Measurements from ENCODE around the gene DUSP16.
A peak's percentile ranks its signal among the peaks of the same experiment; 100 is the strongest.
"Not testable (repeated sequence)": the region's sequence is repeated elsewhere in the genome, so short reads cannot be mapped to it uniquely, and the experiment has no call there.

DUSP16 gene, protein sequence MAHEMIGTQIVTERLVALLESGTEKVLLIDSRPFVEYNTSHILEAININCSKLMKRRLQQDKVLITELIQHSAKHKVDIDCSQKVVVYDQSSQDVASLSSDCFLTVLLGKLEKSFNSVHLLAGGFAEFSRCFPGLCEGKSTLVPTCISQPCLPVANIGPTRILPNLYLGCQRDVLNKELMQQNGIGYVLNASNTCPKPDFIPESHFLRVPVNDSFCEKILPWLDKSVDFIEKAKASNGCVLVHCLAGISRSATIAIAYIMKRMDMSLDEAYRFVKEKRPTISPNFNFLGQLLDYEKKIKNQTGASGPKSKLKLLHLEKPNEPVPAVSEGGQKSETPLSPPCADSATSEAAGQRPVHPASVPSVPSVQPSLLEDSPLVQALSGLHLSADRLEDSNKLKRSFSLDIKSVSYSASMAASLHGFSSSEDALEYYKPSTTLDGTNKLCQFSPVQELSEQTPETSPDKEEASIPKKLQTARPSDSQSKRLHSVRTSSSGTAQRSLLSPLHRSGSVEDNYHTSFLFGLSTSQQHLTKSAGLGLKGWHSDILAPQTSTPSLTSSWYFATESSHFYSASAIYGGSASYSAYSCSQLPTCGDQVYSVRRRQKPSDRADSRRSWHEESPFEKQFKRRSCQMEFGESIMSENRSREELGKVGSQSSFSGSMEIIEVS

DNA sequence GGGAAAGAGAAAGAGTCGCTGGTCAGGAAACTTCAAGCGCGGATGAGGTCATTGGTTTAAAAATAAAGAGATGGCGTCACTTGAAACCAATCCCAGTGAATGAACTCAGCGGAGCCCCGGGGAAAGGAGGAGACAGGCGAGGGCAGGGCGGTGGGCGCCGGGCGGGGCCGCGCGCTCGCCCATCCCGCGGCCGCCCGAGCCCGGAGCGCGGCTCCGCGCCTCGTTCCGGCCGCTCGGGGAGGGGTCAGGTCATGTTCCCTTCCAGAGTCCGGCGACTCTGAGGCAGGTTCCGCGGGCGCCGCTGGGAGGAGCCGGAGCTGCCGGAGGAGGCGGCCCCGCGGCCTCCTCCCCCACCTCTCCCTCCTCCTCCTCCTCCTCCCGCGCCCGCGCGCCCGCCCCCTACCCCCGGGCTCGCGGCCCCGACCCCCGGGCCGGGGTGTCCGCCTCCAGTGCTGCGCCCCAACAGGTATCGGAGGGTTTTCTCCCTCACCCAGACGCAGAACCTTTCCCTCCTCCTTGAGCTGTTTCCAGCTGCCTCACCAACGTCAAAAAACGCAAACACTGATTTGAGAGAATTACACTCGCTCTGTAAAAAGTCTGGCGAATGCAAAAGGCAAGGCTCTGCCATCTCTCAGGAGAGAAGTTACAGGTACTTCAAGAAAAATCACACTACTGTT lies at the start of gene DUSP16:
TSS of gene DUSP16 (minus strand) at position 279 of the 677 bp plus-strand sequence. CDS start 41,765 bp downstream, outside the sequence.
- peak; percentile 84 for DNase-seq

DNA sequence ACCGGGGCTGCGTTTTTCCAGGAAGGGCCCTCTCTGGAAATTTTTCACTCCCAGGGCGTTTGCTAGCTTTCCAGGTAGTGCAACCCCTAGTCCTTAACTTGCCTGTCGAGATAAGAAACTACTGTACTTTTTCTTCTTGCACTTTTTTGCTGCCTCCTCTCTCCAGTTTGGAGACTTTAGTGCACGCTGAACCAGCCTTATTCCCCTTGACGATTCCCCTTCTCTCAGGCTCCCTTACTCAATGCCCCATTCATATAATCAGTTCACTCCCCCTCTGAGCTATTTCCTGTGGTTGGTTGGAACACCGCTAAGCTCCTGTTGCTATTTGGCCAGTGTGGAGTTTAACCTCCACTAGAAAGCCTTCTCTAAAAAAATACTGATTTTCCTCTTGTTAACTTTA lies 49.7 kb upstream of the DUSP16 start:
- DNase-seq: no peak

DNA sequence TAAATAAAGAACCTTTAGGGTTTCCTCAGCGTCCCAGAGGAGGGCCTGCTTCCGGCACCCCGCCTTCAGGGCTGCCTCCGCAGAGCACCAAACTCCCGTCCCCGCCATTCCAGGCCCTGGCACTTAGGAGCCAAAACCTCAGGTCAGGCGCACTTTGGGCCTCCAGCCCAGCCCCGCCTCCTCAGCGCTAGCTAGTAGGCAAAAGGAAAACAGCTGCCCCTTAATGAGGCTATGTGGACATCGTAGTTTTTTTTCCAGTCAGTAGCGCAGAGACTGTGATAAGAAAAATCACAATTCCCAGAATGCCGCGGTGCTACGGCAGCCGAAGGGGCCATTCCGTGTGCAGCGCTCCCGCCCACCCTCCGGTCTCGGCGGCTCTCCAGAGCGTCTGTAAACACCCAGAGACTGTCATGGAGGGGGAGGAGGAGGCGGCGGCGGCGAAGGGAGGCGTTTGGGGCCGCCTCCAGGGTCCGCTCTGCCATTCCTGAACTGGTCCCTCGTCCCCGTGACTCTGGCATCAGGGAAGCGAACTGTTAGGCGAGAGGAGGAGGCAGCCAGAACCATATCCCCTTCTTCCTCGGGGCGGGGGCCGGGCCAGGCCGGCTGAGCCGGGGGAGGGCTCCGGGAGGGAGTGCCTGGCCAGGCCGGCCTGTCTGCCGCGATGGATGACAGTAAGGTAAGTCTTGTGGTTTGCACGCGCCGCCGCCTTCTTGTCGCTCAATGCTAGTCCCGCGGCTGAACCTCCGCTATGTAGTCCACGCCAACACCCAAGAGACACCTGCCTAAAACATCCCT lies 49.0 kb upstream of the DUSP16 start, which contains the start of gene CREBL2:
TSS of gene CREBL2 (plus strand) at position 365 of the 795 bp plus-strand sequence. CDS start at position 662, 297 bp downstream.
- peak; percentile 94 for DNase-seq

DNA sequence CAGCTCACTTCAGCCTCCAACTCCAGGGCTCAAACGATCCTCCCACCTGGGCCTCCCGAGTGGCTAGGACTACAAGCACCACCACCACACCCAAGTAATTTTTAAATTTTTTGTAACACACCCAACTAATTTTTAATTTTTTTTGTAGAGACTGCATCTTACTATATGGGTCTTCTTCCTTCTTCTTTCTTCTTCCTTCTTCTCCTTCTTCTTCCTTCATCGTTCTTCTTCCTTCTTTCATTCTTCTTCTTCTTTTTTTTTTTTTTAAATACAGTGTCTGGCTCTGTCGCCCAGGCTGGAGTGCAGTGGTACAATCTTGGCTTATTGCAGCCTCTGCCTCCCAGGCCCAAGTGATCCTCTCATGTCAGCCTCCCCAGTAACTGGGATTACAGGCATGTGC lies 48.0 kb upstream of the DUSP16 start:
- DNase-seq: no peak

DNA sequence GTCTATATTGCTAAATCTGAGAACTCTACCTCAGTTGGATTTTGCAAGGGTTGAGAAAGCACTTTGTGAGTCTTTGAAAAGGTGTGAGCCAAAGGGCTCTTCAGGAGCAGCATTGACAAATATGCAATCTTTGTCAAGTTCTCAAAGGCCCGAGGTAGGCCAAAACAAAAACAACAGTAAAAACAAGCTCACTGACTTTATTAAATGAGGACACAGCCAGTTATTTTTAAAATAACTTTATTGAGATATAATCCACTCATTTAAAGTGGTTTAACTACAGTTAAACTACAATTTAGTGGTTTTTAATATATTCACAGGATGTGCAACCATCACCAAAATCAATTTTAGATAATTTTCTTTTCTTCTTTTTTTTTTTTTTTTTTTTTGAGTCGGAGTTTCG lies 47.0 kb upstream of the DUSP16 start:
- no peak for DNase-seq

DNA sequence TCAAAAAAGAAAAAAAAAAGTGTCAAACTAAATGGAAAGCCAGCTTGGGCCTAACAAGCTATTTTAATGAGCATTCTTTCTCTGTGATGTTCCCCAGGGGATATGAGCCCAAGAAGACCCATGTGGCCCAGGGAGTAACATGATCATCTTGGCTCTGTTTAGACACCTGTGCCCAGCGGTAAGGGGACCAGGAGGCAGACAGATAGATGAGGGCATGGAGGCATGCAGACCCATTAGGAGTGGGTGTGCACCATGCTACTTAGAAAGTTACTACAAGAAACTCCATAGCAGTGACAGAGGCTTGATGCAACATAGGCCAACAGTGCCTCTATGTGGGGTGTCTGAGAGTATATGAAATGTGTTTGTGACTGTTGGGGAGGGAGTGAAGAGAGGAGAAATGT lies 45.9 kb upstream of the DUSP16 start:
- DNase-seq: peak; percentile 34

DNA sequence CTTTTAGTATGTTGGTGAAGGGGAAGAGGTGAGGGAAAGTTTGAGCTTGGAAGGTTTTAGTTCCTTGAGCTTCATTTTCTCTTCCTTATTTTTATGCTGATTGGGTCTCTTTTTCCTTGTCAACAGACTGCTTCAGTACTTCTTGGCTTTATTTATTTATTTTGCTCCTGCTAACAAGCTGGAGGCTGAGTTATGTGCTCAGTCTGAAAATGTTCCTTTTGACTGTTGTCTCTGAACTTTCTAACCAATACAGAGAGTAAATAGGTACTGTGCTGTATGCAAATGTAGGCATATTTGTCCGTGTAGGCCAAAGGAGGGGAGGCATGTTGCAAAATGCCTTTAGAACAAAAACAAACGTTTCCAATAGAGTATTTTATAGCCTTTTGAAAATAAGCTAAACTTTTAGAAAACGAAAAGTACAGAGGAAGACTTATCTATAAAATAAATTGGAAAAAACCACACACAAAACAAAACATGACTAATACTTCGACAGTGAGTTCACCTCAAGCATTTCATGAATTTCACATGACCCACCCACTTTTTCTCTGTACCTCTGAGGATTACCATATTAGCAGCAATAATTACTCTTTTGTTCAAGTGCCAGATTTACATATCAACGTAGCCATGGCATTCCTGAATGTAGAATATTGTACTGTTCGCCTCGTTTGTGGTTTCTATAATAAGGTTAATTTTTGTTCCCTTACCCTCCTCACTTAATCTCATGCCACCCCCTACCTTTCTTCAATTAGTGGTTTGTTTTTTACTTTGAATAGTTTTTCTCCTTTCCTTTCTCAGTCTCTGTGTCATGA lies 44.3 kb upstream of the DUSP16 start:
- no peak for DNase-seq

DNA sequence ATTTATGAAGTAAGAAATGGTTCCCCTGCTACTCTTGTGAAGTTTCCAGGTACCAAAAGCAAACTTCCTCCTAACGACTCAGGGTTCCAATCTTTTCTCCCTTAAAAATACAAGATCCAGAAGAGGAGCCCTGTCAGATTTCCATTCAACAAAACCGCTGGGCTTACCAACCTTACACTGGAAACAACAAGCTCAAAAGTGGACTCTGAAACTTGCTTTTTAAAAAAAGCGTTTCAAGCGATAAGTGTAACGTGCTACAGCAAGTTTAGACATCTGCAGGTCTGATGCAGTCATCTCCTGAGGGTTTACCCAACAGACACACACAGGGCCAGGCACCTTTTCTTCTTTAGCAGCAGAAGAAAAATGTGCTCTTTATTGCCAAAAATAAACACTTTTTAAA lies 42.1 kb upstream of the DUSP16 start:
- DNase-seq: no peak

DNA sequence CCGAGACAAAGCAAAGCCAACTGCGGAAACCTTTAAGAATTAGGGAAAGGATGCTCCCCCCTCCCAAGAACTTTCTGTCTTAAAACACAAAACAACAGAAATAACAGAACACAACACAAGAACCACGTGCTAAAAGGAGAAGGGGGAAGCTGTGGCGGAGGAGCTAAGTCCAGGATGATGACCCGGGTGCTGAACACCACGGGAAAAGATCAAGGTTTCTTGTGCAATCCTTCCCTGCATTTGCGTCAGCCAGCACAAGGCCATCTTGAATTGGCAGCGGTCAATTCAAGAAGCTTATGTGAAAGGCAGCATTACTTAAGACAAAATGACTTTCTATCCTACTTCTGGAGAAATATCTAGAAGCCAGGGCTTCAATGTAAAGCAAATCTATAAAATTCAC lies 38.0 kb upstream of the DUSP16 start:
- DNase-seq: no peak

DNA sequence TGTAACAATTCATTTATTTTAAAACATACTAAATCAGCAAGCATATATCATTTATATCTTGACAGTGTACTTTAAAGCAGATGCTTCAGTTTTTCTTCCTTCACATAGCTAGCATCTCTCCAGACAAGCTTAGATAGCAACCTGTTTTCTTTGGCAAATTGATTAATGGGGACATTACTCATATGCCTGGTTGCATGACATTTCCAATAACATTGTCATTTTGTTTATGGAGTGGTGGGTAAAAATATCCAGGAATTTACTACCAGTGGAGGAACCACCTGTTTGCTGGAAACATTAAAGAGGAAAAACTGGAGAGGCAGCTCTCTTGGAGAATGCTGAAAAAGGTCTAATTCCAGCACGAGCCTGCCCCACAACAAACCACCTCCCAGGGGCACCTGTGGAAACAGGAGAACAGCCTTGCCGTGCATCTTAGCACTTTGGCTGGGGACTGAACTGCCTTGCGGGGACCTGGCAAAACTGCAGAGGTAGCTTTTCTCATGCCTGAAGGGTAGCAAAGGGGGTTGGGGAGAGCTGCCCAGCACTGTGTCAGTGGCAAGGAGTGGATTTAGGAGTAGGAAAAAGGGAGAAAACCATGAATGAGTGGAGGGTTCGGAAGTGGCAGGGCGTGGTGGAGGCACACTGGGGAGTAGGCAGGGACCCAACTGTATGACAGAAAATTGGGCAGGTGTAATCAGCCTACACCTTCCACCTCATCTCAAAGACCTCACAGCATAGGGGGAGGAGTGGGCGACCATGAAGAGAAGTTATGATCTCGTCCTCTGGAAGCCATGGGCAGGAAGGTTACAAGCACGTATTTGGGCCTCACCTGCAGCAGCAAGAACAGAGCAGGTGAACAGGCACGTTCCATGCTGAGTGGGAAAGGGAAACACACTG lies 37.3 kb upstream of the DUSP16 start:
- no peak for DNase-seq

DNA sequence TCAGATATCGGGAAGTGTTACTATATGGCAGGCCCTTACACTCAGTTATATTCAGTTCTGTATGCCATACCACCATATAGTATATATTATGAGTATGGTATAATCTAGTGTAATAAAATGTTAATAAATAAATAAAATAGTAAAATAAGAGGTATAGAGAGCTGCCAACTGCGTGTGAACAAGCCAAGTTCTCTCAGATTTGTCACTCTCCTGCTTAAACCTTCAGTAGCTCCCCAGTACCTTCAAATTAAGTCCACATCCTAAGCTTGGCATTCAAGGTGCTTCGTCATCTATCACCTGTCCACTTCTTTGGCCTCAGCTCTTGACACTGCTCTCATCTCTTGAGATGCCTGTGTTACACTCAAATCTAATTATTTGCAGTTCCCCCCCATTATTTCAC lies 36.2 kb upstream of the DUSP16 start:
- no peak for DNase-seq

DNA sequence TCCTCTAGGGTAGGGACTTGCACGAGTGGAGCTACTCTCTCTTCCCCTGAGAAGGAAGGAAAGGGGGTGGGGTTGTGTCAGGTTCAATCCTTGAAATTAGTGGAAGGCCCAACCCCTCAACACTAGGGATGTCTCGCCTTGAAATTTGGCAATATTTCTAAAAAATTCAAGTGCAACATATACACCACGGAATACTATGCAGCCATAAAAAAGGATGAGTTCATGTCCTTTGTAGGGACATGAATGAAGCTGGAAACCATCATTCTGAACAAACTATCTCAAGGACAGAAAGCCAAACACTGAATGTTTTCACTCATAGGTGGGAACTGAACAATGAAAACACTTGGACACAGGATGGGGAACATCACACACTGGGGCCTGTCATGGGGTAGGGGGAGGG lies 33.9 kb upstream of the DUSP16 start:
- not testable (repeated sequence) for DNase-seq

DNA sequence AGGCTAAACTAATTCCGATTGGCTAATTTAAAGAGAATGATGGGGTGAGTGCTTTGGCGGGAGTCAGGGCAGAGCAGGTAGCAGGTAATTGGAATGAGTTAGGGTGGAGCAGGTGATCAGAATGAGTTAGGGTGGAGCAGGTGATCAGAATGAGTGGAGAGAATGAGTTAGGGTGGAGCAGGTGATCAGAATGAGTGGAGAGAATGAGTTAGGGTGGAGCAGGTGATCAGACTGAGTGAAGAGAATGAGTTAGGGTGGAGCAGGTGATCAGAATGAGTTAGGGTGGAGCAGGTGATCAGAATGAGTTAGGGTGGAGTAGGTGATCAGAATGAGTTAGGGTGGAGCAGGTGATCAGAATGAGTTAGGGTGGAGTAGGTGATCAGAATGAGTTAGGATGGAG lies 33.3 kb upstream of the DUSP16 start:
- not testable (repeated sequence) for DNase-seq

DNA sequence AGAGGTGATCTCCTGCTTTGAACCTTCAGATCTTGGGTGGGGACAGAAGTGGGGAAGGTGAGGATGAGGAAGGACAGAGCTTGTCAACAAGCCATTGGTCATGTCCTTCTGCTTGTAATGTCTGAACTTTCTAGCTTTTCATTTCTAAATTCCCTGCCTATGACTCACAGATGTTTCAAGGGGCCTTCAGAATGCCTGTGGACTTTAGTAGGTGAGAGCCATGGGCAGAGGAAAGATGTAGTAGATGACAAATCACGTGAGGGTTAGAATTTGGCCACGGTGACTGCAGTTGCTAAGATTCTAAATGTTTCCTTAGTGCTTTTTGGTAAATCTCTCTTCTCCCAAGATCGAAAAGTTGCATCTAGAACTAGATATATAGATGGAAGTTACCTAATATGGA lies 30.3 kb upstream of the DUSP16 start:
- DNase-seq: no peak

DNA sequence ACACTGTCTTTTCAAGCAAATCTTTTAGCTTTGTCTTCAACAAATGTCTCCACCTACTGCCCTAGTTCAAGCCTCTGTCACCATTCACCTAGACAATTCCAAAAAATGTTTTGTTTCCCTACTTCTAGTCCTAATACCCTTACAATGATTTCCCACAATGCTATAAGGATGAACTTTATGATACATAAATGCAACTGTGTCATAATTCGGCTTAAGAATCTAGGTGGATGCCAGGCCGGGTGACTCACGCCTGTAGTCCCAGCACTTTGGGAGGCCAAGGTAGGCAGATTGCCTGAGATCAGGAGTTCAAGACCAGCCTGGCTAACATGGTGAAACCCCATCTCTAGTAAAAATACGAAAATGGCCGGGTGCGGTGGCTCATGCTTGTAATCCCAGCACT lies 28.3 kb upstream of the DUSP16 start:
- DNase-seq: no peak

DNA sequence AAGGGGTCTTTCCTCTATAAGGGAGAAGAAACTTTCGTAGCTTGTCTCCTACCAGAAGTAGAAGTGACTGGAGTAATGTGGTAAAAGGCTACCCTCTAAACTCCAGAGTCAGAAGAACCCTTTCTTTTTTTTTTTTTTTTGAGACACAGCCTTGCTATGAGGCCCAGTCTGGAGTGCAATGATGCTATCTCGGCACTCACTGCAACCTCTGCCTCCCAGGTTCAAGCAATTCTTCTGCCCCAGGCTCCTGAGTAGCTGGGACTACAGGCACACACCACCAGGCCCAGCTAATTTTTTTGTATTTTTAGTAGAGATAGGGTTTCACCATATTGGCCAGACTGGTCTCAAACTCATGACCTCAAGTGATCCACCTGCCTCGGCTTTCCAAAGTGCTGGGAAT lies 25.8 kb upstream of the DUSP16 start:
- not testable (repeated sequence) for DNase-seq

DNA sequence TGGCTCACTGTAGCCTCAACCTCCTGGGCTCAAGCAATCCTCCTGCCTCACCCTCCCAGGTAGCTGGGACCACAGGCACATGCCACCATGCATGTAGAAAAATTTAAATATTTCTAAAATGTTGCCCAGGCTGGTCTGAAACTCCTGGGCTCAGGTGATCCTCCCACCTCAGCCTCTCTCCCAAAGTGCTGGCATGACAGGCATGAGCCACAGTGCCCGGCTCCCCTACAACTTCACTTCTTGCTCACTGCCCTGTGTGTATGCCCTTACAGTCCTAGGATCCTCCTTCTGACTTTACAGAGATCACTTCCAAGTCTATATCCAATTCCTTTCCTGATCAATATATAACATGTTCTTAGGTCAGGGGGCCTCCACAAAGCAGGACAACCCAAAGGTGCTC lies 25.2 kb upstream of the DUSP16 start:
- DNase-seq: no peak

DNA sequence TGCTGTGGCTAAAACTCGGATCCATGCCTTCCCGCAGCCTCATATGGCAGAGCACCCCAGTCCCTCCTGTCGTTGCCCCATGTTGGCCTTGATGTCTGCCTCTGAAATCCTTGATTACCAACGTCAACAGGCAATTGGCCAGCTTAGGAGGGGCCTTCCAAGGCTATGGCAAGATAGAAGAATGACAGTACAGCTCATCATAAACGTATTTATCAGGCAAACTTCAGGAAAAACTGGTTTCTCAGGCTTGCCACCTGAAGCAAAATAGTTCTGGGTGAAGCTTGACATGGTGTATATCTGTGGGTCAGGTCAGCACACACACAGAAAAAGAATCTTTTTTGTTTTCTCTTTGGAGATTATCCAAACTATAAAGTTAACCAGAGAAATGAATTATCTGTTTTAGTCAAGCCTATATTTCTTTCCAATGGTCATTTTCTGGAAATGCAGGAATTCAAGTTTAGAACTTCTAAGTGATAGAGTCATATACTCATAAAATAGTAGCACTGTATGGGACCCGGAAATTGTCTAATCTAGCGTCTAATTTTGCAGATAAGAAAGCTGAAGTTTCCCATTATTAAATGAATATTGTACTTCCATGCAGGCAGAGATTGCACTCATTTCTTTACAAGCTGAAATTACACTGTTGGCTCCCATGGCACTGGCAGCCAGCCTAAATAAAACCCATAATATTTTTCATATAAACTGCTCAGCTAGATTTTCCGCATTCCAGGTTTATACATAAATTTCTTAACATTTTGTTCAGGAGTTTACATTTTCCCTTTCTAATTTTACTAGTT lies 24.4 kb upstream of the DUSP16 start:
- no peak for DNase-seq

DNA sequence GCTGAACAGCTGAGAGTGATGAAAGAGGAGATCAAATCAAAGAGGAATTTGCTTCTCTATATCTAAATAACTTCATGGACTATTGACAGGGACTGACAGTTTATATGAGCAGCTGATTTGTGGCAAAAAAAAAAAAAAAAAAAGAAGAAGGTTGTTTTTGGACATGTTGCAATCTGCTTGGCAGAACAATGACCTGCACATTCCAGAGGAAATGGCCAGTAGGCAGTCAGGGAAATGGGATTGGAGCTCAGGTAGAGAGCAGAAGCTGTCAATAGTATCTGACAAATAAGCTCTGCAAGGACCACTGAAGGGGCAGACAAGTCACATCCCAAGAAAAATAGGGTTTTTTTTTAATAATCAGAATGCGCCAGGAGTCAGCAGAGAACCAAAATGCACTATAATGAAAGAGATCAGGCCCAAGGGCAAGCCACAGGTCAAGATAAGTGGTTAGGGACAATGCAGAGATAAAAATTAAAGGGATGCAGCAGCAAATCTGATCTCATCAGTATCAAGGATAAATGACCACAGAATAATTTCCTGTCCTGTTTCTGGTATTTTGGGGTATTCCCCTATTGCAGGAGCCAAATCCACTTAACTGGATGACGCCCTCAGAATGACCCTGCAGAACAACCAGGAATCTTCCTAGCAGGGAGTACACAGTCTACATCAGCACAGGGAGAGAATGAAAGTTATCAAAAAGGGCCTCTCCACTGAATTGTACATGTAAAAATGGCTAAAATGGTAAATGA lies 22.6 kb upstream of the DUSP16 start:
- no peak for DNase-seq
